Lower lobe of right lung (tissue), 2 donors: ENCODE data around the gene CHD6. TPM values are rescaled to one million over a fixed set of nuclear protein-coding genes. Genes with fewer than 3 reads are reported as not detected.
A peak's percentile ranks its signal among the peaks of the same experiment; 100 is the strongest.

Experiments
- ATAC-seq, 2 donors: fragments of 200-7000 bp; cut with Tn5 transposase; one replicate each; pipeline ENCODE4 v1.9.1; 2020 to 2022; ENCODE audit warnings: mild to moderate bottlenecking in 2 of 2, moderate library complexity in 2 of 2
- DNase-seq: peaks from one replicate; pipeline ENCODE4 v3.0.0-alpha.2; 2020
- H3K27ac ChIP-seq: fragments of 200-600 bp; one replicate; pipeline ENCODE4 v1.8.0; 2022
- H3K27me3 ChIP-seq: fragments of 200-600 bp; one replicate; pipeline ENCODE4 v1.8.0; 2022; ENCODE audit warnings: low read depth
- H3K36me3 ChIP-seq: fragments of 200-600 bp; one replicate; pipeline ENCODE4 v1.8.0; 2022; ENCODE audit warnings: mild to moderate bottlenecking
- H3K4me1 ChIP-seq: fragments of 200-600 bp; one replicate; pipeline ENCODE4 v1.8.0; 2022
- H3K4me3 ChIP-seq: fragments of 200-600 bp; one replicate; pipeline ENCODE4 v1.8.0; 2022; ENCODE audit warnings: mild to moderate bottlenecking
- H3K9me3 ChIP-seq: fragments of 200-600 bp; one replicate; pipeline ENCODE4 v1.8.0; 2022
- intact Hi-C: fragments of 100-400 bp; cut with DNase I; formaldehyde crosslinking; loops from one replicate; pipeline ENCODE4 v1.11.0; 2022
- total RNA-seq: library from RNA; stranded (reverse); fragmentation: NEBNext Ultra II Directional; extraction: Animal tissue kit (Norgen Biotek cat#: 25700); gene quantifications from one replicate; pipeline ENCODE4 v1.2.1, GENCODE V29; 2021
- TF ChIP-seq, protein P1 (sequence below): fragments of 200-600 bp; IDR thresholded peaks from one replicate; pipeline ENCODE4 v1.8.0; 2022; ENCODE audit warnings: antibody characterized with exemption, mild to moderate bottlenecking
- donor health status: DM: no; HTN: yes; CAD: no; lungs with severe emphysema.

CHD6 gene
- total RNA-seq, 1 donor from 2014 or later, result 43.6 TPM

DNA sequence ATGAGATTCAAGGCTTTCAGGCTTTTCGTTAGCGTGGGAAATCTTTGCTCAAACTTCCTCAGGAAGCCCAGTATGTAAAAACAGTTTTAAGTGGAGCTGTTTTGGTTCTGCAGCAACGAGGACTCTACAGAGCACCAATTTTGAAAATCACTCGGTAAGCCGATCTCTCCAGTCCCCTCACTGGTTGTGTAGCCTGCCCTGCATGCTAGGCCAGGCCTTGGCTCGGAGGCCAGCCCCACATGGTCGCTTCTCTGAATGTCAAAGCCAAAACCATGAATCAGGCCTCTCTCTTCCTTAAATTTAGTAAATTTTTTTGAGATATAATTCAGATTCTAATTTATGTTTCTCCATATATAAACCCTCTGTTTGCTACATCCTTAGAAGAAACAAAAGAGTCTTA is 108.0 kb downstream of the CHD6 start:
- ATAC-seq (no peak), DNase-seq (no peak)
- no peak overlapping the region for H3K4me3 ChIP-seq
- H3K27me3 ChIP-seq, result no peaks in the 10 kb centered on the region
- H3K9me3 ChIP-seq, result no peaks in the 10 kb centered on the region
- H3K27ac ChIP-seq, result no peak overlapping the region
- H3K4me1 ChIP-seq, result peaks cover 39% of the 10 kb centered on the region
- TF ChIP-seq, protein P1, sequence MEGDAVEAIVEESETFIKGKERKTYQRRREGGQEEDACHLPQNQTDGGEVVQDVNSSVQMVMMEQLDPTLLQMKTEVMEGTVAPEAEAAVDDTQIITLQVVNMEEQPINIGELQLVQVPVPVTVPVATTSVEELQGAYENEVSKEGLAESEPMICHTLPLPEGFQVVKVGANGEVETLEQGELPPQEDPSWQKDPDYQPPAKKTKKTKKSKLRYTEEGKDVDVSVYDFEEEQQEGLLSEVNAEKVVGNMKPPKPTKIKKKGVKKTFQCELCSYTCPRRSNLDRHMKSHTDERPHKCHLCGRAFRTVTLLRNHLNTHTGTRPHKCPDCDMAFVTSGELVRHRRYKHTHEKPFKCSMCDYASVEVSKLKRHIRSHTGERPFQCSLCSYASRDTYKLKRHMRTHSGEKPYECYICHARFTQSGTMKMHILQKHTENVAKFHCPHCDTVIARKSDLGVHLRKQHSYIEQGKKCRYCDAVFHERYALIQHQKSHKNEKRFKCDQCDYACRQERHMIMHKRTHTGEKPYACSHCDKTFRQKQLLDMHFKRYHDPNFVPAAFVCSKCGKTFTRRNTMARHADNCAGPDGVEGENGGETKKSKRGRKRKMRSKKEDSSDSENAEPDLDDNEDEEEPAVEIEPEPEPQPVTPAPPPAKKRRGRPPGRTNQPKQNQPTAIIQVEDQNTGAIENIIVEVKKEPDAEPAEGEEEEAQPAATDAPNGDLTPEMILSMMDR, result no peak
- intact Hi-C loops, result no loop called here
- H3K36me3 ChIP-seq, result peaks cover 18% of the 10 kb centered on the region

- Histone ChIP-seq H3K27ac (no peak overlapping the region), H3K9me3 (no peaks in the 10 kb centered on the region), H3K27me3 (no peaks in the 10 kb centered on the region), H3K4me3 (no peak overlapping the region), H3K4me1 (peaks cover 39% of the 10 kb centered on the region), H3K36me3 (peaks cover 18% of the 10 kb centered on the region)
- intact Hi-C loops, result no loop called here
- DNase-seq (no peak), ATAC-seq (peak; percentile 52 to 72)
- TF ChIP-seq, protein P1, result no peak
Observed at GRCh38 chr20:41509316-41510200, 108.6 kb downstream of the CHD6 start.

DNA sequence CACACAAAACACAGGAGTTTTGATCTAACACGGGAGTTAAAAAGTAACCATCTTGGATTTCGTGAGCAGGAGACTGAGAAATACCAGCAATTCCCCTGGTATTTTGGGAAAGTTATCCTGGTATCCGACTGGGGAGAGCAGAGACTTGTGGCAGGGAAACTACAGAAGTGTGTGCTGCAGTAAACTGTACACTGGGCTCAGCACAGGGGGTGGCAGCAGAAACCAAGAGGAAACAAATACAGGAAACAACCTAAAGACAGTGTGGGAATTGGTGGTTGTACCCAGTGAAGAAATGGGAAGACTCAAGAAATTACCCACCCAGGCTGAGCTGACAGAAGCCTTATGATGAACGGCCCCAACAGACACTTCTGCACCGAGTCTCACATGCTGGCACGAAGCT is 109.8 kb downstream of the CHD6 start:
- Histone ChIP-seq H3K27ac (no peak overlapping the region), H3K36me3 (peaks cover 18% of the 10 kb centered on the region), H3K4me3 (no peak overlapping the region), H3K27me3 (no peaks in the 10 kb centered on the region), H3K4me1 (peaks cover 39% of the 10 kb centered on the region), H3K9me3 (no peaks in the 10 kb centered on the region)
- intact Hi-C loops, result no loop called here
- no peak for ATAC-seq
- DNase-seq, result no peak
- TF ChIP-seq, protein P1, result no peak

DNA sequence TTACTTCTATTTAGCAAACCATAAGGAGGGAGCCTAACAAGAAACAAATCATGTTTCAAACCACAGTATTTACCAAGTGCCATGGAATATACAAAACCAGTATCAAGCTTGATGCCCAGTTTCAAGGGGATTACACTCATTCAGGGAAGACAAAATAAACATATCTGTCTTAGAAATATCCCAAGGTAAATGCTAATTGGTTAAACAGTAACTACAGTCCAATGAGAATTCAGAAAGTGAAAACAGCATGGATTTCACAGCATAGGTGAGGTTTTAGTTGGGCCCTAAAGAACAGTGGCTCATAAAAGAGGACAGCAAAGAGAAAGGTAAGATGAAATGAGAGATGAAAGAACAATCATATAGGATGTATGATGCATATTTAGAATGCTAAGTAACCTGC is 110.3 kb downstream of the CHD6 start:
- Histone ChIP-seq H3K36me3 (peaks cover 14% of the 10 kb centered on the region), H3K27ac (no peak overlapping the region), H3K4me3 (no peak overlapping the region), H3K9me3 (no peaks in the 10 kb centered on the region), H3K4me1 (peaks cover 39% of the 10 kb centered on the region), H3K27me3 (no peaks in the 10 kb centered on the region)
- no peak for ATAC-seq
- TF ChIP-seq, protein P1, result no peak
- intact Hi-C loops, result no loop called here
- no peak for DNase-seq

DNA sequence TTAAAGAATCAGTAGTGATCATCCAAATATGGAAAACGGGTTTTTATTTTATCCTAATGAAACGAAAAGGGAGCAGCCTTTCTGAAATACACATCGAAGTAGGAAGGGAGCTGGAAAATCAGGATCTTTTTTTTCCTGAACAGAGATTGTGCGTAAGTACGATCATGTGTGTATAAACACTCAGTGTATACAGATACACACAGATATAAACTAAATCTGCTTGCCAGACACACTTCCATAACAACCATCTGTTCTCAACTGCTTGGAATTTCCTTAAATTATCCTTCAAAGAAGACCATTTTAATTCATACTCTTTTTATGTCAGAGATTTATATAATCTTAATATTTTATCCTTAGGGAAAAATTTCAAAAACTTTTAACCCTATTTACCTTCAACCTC is 110.7 kb downstream of the CHD6 start:
- TF ChIP-seq, protein P1, result no peak
- Histone ChIP-seq H3K27ac (no peak overlapping the region), H3K4me1 (peaks cover 39% of the 10 kb centered on the region), H3K27me3 (no peaks in the 10 kb centered on the region), H3K36me3 (peaks cover 10% of the 10 kb centered on the region), H3K9me3 (no peaks in the 10 kb centered on the region), H3K4me3 (no peak overlapping the region)
- ATAC-seq (no peak), DNase-seq (no peak)
- intact Hi-C loops, result no loop called here
